H1 (cell line): ENCODE measurements around the gene DCTN2. TPM values are rescaled to one million over a fixed set of nuclear protein-coding genes. Genes with fewer than 3 reads are reported as not detected.

Experiments
- ATF3 ChIP-seq: IDR thresholded peaks from 2 replicates; pipeline ENCODE4 v1.6.1; 2011; ENCODE audit warnings: low read depth, mild to moderate bottlenecking, low read length; ENCODE audit not compliant: insufficient read depth
- CREB1 ChIP-seq: IDR thresholded peaks from 2 replicates; pipeline ENCODE4 v1.6.1; 2012; ENCODE audit warnings: inconsistent platforms
- EZH2 ChIP-seq: fragments of 200-600 bp; sonication (generic); IDR thresholded peaks from 2 replicates; pipeline ENCODE4 v1.7.1; 2012; ENCODE audit warnings: low read depth, mild to moderate bottlenecking, moderate library complexity, low read length, inconsistent platforms; ENCODE audit not compliant: severe bottlenecking
- KDM1A ChIP-seq: fragments of 200-600, 300-600 bp; sonication (generic); IDR thresholded peaks from 2 replicates; pipeline ENCODE4 v1.7.1; 2016; ENCODE audit warnings: mild to moderate bottlenecking, low read length, borderline replicate concordance
- MAX ChIP-seq: IDR thresholded peaks from 2 replicates; pipeline ENCODE4 v1.6.1; 2012; ENCODE audit warnings: inconsistent platforms
- polyA plus RNA-seq, 7 experiments: library from polyadenylated mRNA; depleted of rRNA in 3 of 7; stranded (reverse) in 5 of 7; unstranded in 2 of 7; fragments of >200 nt in 5 of 7; fragments of 200-250 nt in 2 of 7; gene quantifications; 1 replicate in 5 of 7; 2 replicates in 1 of 7; 4 replicates in 1 of 7; pipeline versions ENCODE4 v1.2.1 to v1.2.3, GENCODE V29; 2011 to 2013; ENCODE audit warnings: missing spikeins in 2 of 7, mixed read lengths in 2 of 7
- total RNA-seq: library from RNA; stranded (reverse); fragmentation: NEBNext Ultra II Directional; extraction: Animal tissue kit (Norgen Biotek cat#: 25700); gene quantifications from 2 replicates; pipeline ENCODE4 v1.2.1, GENCODE V29; 2021

DCTN2 gene
- total and polyA plus RNA-seq, 2 of the 8 experiments (the other 6 are each of a cell fraction or from before 2014, with no cell fraction given), result 90.3 to 91.9 TPM

GRCh38 chr12:57521525-57522010 is 25.4 kb downstream of the DCTN2 start (continued):
- TF ChIP-seq CREB1, result no peak
- no peak for TF ChIP-seq EZH2
- TF ChIP-seq ATF3, result no peak
- no peak for TF ChIP-seq KDM1A
- no peak for TF ChIP-seq MAX
- TF ChIP-seq, all 59 proteins: peak for 0
